NCI-H345 (cell line): ENCODE measurements around the gene THBS2.
A peak's percentile ranks its signal among the peaks of the same experiment; 100 is the strongest.
"Not testable (repeated sequence)": the region's sequence is repeated elsewhere in the genome, so short reads cannot be mapped to it uniquely, and the experiment has no call there.

Experiments used
- DNase-seq: peaks from one replicate; lab custom pipeline; 2025; lab: John Stamatoyannopoulos, UW

Gene THBS2

GRCh38 chr6:169271877-169272216 is 18.2 kb upstream of the THBS2 start:
- DNase-seq, result no peak

- no peak for DNase-seq
Observed at GRCh38 chr6:169271158-169271876, 17.7 kb upstream of the THBS2 start.

GRCh38 chr6:169270077-169270380 is 16.4 kb upstream of the THBS2 start:
- DNase-seq, result not testable (repeated sequence)

GRCh38 chr6:169269180-169270076 is 15.8 kb upstream of the THBS2 start:
- no peak for DNase-seq

GRCh38 chr6:169268276-169268675 is 14.6 kb upstream of the THBS2 start:
- no peak for DNase-seq

GRCh38 chr6:169266746-169267591 is 13.3 kb upstream of the THBS2 start:
- DNase-seq, result no peak

- DNase-seq, result no peak
Observed at GRCh38 chr6:169266261-169266660, 12.6 kb upstream of the THBS2 start.

- no peak for DNase-seq
Observed at GRCh38 chr6:169265486-169266131, 12.0 kb upstream of the THBS2 start.

GRCh38 chr6:169263836-169264608 is 10.4 kb upstream of the THBS2 start:
- DNase-seq, result peak; percentile 43

- DNase-seq, result no peak
Observed at GRCh38 chr6:169263374-169263773, 9.7 kb upstream of the THBS2 start.

GRCh38 chr6:169262602-169263001 is 9.0 kb upstream of the THBS2 start:
- DNase-seq, result not testable (repeated sequence)

- DNase-seq, result no peak
Observed at GRCh38 chr6:169256518-169256917, 2.9 kb upstream of the THBS2 start.

- no peak for DNase-seq
Observed at GRCh38 chr6:169256061-169256460, 2.4 kb upstream of the THBS2 start.

GRCh38 chr6:169255643-169256042 is 2.0 kb upstream of the THBS2 start:
- no peak for DNase-seq

GRCh38 chr6:169254456-169255316 is 1.0 kb upstream of the THBS2 start:
- DNase-seq, result peak; percentile 15

GRCh38 chr6:169252505-169253189 is 999 bp downstream of the THBS2 start:
- peak; percentile 81 for DNase-seq

GRCh38 chr6:169251822-169252504 is 1.7 kb downstream of the THBS2 start:
- DNase-seq, result no peak

- DNase-seq, result no peak
Observed at GRCh38 chr6:169251371-169251802, 2.3 kb downstream of the THBS2 start.

GRCh38 chr6:169250660-169251059 is 3.0 kb downstream of the THBS2 start:
- peak; percentile 13 for DNase-seq
